ENCODE results near the gene LTBP2.
A peak's percentile ranks its signal among the peaks of the same experiment; 100 is the strongest.

LTBP2 gene

DNA sequence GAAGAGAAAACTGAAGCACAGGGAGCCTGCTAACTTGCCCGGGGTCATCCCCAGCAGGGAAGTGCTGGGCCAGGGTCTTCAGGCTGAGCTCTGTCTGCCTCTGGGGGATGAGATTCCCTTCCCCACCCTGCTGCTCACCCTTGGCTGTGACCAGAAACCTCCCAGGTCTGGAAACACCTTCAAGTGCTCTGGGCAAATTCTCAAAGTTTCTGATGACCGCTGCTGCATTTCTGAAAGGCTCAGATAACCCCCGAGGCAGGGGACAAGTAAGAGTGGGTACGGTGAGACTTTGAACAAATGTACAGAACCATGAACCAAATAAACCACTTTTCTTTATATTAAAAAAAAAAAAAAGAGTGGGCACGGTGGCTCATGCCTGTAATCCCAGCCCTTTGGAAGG lies 41.3 kb downstream of the LTBP2 start:
- peak overlapping the region; percentile 100 for H3K27ac ChIP-seq
- DNase-seq (ENCODE audit: low spot score): no peak
- ChIA-PET POLR2A (ENCODE audit: low non-redundant PET) (interaction anchor here (0.9 to 1.5 kb wide), 2 partner anchors 13 to 21 kb away, joined by 4 read pairs; no protein-coding TSS in a partner anchor), CTCF (interaction anchor here (0.6 kb wide), 2 partner anchors 160 to 693 kb away, joined by 3 to 5 read pairs; no protein-coding TSS in a partner anchor)
- TF ChIP-seq CTCF (conservative IDR thresholded peaks at IDR 0.05; ENCODE audit: low read depth): no peak

GRCh38 chr14:74569806-74570591 lies 42.0 kb downstream of the LTBP2 start:
- peak overlapping the region; percentile 100 for H3K27ac ChIP-seq
- ChIA-PET POLR2A (ENCODE audit: low non-redundant PET) (interaction anchor here (0.9 kb wide), 1 partner anchor 20 kb away, joined by 4 read pairs; no protein-coding TSS in a partner anchor), CTCF (interaction anchor here (1.1 kb wide), 1 partner anchor 11 kb away, joined by 3 read pairs; no protein-coding TSS in a partner anchor)
- TF ChIP-seq CTCF (conservative IDR thresholded peaks at IDR 0.05; ENCODE audit: low read depth): no peak
- DNase-seq (ENCODE audit: low spot score): peak; percentile 84

- no peak for TF ChIP-seq CTCF (conservative IDR thresholded peaks at IDR 0.05; ENCODE audit: low read depth)
- no peak for DNase-seq (ENCODE audit: low spot score)
- POLR2A ChIA-PET (ENCODE audit: low non-redundant PET): no interaction called here
- H3K27ac ChIP-seq: peak overlapping the region; percentile 100
- CTCF ChIA-PET: interaction anchor here (0.7 to 1.1 kb wide), 2 partner anchors 11 to 29 kb away, joined by 3 to 4 read pairs; no protein-coding TSS in a partner anchor
Observed at GRCh38 chr14:74569387-74569786, 42.6 kb downstream of the LTBP2 start.

- no peak for DNase-seq (ENCODE audit: low spot score)
- H3K27ac ChIP-seq: peak overlapping the region; percentile 100
- ChIA-PET CTCF (interaction anchor here (0.7 kb wide), 1 partner anchor 30 kb away, joined by 4 read pairs; no protein-coding TSS in a partner anchor), POLR2A (ENCODE audit: low non-redundant PET) (interaction anchor here (0.5 kb wide), 1 partner anchor 43 kb away, joined by 3 read pairs; no protein-coding TSS in a partner anchor)
- TF ChIP-seq CTCF (conservative IDR thresholded peaks at IDR 0.05; ENCODE audit: low read depth): no peak
Observed at GRCh38 chr14:74568911-74569310, 43.1 kb downstream of the LTBP2 start.

DNA sequence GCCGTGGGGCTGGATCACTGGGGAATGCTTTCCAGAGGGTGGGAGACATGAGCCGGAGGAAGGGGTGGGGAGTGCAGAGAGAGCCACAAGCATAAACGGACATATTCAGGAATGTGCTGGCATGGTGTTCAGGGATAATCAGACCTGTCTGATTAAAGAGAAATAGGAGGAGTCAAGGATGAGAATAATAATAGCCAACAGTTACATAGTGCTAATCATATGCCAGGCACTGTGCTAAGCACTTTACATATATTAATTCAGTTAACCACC lies 43.7 kb downstream of the LTBP2 start:
- ChIA-PET POLR2A (ENCODE audit: low non-redundant PET) (interaction anchor here (0.5 kb wide), 1 partner anchor 43 kb away, joined by 3 read pairs; no protein-coding TSS in a partner anchor), CTCF (interaction anchor here (0.8 kb wide), 1 partner anchor 44 kb away, joined by 5 read pairs; no protein-coding TSS in a partner anchor)

More for the DNA sequence above, 43.7 kb downstream of the LTBP2 start:
- H3K27ac ChIP-seq: peak overlapping the region; percentile 100
- DNase-seq (ENCODE audit: low spot score): no peak
- TF ChIP-seq CTCF (conservative IDR thresholded peaks at IDR 0.05; ENCODE audit: low read depth): no peak

Measured in RWPE1 (cell line).